NCI-H2107 (cell line): ENCODE data around the gene TMEFF2.
A peak's percentile ranks its signal among the peaks of the same experiment; 100 is the strongest.
"Not testable (repeated sequence)": the region's sequence is repeated elsewhere in the genome, so short reads cannot be mapped to it uniquely, and the experiment has no call there.

Source experiments
- DNase-seq: peaks from one replicate; lab custom pipeline; 2025; lab: John Stamatoyannopoulos, UW

The TMEFF2 gene

GRCh38 chr2:191932286-191932685 lies 262.4 kb downstream of the TMEFF2 start:
- no peak for DNase-seq

GRCh38 chr2:191931329-191931728 lies 263.4 kb downstream of the TMEFF2 start:
- no peak for DNase-seq

GRCh38 chr2:191930205-191930604 lies 264.5 kb downstream of the TMEFF2 start:
- DNase-seq: no peak

- DNase-seq: no peak
Observed at GRCh38 chr2:191929288-191929687, 265.4 kb downstream of the TMEFF2 start.

GRCh38 chr2:191927991-191928390 lies 266.7 kb downstream of the TMEFF2 start:
- peak; percentile 15 for DNase-seq

GRCh38 chr2:191927319-191927867 lies 267.3 kb downstream of the TMEFF2 start:
- peak; percentile 21 for DNase-seq

- no peak for DNase-seq
Observed at GRCh38 chr2:191926671-191927070, 268.1 kb downstream of the TMEFF2 start.

- DNase-seq: no peak
Observed at GRCh38 chr2:191923652-191923997, 271.1 kb downstream of the TMEFF2 start.

- DNase-seq: no peak
Observed at GRCh38 chr2:191922736-191923651, 271.7 kb downstream of the TMEFF2 start.

GRCh38 chr2:191921650-191922049 lies 273.1 kb downstream of the TMEFF2 start:
- not testable (repeated sequence) for DNase-seq

GRCh38 chr2:191920502-191920901 lies 274.2 kb downstream of the TMEFF2 start:
- DNase-seq: no peak

- DNase-seq: no peak
Observed at GRCh38 chr2:191917967-191918651, 276.6 kb downstream of the TMEFF2 start.

GRCh38 chr2:191917430-191917881 lies 277.3 kb downstream of the TMEFF2 start:
- no peak for DNase-seq

GRCh38 chr2:191916826-191917225 lies 277.9 kb downstream of the TMEFF2 start:
- DNase-seq: no peak

- DNase-seq: no peak
Observed at GRCh38 chr2:191915750-191916149, 279.0 kb downstream of the TMEFF2 start.

- DNase-seq: no peak
Observed at GRCh38 chr2:191913796-191914195, 280.9 kb downstream of the TMEFF2 start.

GRCh38 chr2:191912764-191913163 lies 282.0 kb downstream of the TMEFF2 start:
- DNase-seq: no peak

GRCh38 chr2:191910518-191910917 lies 284.2 kb downstream of the TMEFF2 start:
- DNase-seq: no peak

GRCh38 chr2:191908874-191909273 lies 285.9 kb downstream of the TMEFF2 start:
- DNase-seq: no peak

GRCh38 chr2:191907545-191907944 lies 287.2 kb downstream of the TMEFF2 start:
- no peak for DNase-seq

- DNase-seq: no peak
Observed at GRCh38 chr2:191907091-191907490, 287.6 kb downstream of the TMEFF2 start.

- DNase-seq: no peak
Observed at GRCh38 chr2:191905336-191905735, 289.4 kb downstream of the TMEFF2 start.

- DNase-seq: no peak
Observed at GRCh38 chr2:191901031-191901430, 293.7 kb downstream of the TMEFF2 start.
